ENCODE data around the gene UBE3C. TPM values are rescaled to one million over a fixed set of nuclear protein-coding genes. Genes with fewer than 3 reads are reported as not detected.
A peak's percentile ranks its signal among the peaks of the same experiment; 100 is the strongest.

UBE3C gene
- polyA plus RNA-seq, 12 donors = 33.5 to 50.4 (median 37.0) TPM; not detected in 1

DNA sequence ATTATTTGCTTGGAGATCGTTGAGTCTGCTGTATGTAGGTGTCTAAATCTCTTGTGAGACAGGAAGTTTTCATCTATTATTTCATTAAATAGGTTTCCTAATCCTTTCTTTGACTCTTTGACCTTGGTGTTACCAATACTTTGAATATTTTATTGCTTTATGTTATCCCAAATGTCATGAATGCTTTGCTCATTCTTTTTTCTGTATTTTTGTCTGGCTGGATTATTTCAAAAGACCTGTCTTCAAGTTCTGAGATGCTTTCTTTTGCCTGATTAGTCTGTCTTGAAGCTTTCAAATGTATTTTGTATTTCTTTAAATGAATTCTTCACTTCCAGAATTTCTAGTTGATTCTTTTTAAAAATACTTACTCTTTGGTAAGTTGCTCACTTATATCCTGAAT, 27.3 kb downstream of the UBE3C start:
- no peak for DNase-seq

GRCh38 chr7:157168571-157168970, 29.8 kb downstream of the UBE3C start:
- DNase-seq = no peak

DNA sequence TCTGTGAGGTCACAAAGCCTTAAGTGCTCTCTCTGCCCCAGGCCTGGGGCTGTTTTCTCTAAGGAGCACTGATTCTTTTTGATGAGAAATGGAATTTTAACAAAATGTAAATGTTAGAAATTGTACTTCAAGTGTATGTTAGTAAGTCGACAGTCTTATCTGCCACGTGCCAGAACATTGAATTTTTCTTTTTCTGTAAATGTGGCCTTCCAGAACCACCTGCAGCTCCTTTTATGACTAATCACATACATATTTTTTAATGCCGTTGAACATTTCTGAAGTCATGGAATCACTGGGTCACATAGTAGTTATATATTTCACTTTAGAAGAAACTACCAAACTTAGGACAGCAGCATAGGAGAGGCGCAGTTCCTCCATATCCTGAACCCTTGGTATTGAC, 38.0 kb downstream of the UBE3C start:
- no peak for DNase-seq

GRCh38 chr7:157177333-157177982, 38.7 kb downstream of the UBE3C start:
- DNase-seq = no peak

- DNase-seq = no peak
Observed at GRCh38 chr7:157177983-157178381, 39.3 kb downstream of the UBE3C start.

DNA sequence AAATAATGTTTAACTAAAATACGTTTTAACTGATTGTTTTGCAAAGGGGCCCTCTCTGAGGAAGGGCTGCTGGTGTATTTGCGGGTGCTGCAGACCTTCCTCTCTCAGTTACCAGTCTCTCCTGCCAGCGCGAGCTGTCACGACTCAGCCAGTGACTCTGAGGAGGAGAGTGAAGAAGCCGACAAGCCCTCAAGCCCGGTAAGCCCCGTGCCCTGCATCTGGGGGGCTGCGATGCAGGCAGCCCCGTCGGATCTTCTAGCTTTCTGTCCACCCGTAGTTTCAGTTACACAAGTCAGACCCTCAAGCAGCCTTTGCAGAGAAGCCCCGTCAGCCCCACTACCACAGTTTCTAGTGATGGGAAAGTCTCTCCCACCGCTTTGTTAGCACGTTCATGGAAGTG, 45.1 kb downstream of the UBE3C start:
- no peak for DNase-seq

DNA sequence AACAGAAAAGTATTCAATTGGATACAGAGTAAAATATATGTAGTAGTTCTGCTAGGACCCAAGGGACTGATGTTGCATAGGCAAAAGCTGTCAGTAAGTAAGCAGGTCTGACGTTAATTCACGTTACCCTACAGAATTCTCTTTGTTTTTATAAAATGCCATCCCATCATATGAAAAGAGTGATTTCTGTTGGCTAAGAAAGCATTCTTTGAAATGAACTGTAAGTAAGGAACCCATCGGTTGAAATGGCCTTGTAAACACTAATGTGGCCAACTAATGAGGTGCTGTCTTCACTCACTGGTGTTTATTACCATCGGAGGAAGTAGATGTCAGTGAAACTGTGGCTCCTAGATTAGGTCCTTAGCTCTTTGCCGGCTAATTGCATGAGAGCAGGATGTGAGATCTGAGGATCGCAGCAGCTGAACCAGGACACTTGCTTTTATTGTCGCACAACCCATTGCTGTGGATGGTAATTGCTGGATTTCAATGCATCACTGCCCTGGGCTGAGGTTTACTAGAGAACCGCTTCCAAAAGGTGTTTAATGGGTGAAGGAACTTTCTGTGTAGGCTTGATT, 49.5 kb downstream of the UBE3C start:
- no peak for DNase-seq

DNA sequence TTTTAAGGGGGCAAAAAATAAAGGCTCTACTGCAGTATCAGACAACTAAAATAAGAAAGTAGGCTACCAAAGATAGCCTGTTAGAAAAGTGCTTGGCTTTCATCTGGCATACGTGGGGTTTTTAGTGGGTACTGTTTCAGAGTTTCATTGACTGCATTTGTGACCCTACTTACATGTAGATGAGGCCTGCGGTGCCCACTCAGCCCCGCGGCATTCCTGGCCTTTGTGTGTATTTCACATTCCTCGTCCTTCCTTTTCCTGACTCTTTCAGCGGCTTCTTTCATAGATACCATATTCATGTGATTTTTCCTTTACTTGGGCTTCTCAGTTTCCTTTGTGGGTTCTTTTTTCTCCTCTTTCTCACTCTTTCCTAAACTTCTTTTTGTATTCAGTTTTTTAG, 50.7 kb downstream of the UBE3C start:
- DNase-seq = no peak

- DNase-seq = no peak
Observed at GRCh38 chr7:157192861-157193260, 54.1 kb downstream of the UBE3C start.

DNA sequence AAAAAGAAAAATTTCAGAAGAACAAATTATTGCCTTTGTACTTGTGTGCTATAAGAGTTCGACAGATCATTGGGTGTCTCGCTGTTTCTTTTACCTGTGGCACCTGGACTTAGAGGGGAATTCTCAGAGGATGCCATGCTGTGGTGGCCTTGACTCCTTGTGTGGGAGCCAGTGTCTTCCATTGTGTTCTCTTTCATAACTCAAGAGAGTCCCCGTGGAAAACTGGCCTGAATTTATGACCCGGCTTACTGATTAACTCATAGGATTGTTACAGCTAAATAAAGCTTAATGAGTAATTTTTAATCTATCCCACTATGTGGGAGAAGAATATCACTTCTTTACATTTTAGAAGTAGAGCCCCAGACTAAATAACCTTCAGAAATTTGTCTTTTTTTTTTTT, 54.5 kb downstream of the UBE3C start:
- DNase-seq = no peak

GRCh38 chr7:157194948-157195347, 56.2 kb downstream of the UBE3C start:
- no peak for DNase-seq

DNA sequence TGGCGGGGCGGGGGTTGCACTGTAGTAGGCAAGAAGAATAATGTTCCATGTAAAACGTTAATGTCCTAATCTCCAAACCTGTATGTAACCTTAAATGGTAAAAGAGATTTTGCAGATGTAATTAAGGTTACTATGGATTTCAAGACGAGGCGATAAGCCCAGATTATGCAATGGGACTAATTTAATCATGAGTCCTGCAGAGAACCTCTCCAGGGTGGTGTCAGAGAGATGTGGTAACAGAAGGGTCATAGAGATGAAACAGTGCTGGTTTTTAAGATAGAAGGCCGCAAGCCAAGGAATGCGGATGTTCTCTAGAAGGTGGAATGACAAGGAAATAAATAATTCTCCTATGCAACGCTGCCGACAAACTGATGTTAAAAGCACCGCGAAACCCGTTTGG, 57.1 kb downstream of the UBE3C start:
- DNase-seq = no peak

DNA sequence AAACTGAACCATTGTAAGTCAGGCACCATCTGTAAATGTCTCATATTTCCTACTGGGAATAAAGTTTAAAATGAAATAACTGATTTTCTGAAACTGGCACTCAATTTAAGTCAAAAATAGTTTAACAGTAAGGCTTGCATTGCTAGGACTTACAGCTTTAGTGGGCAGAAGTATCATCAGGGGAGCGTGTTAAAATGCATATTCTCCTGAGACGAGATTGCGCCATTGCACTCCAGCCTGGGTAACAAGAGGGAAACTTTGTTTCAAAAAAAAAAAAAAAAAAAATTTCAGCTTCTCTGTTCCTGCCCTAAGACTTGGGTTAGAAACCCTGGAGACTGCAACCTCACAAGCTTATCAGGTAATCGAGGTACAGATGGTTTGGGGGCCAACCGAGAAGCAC, 65.4 kb downstream of the UBE3C start:
- DNase-seq = no peak

DNA sequence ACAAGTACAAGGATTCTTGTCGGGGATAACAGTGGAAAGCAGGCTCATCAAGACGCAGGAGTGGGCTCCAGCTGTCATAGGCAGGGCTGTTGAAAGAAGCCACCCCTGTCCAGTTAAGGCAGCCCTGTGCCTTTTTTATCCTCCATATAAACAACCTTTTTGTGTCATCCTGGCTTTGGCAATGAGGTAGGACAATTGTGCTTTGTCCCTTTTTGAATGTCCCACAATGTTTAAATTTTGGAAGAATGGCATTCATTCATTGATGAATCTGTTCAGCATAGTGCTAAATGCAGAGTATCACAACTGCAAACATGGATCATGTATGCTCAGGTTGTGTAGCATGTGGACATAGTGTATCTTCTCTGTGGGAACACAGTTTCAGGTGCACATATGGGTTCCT, 66.7 kb downstream of the UBE3C start:
- DNase-seq = no peak

- DNase-seq = no peak
Observed at GRCh38 chr7:157208571-157209413, 70.1 kb downstream of the UBE3C start.

DNA sequence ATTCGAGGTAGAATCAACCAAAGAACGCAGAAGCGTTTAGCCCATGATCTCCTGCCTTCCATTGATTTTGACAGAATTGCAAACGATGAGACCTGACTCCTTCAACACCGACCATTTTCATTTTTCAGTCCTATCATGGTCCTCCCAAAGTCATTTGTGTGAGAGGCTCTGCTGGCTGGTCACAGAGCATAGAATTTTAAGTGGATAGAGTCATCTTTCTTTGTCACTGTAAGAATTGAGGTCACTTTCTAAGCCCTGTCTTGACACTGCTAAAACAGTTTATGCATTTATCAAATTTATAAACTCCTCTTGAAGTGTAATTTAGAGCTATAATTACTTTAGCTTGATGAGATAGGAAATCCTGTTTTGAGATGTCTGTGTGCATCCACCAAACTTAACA, 72.0 kb downstream of the UBE3C start:
- no peak for DNase-seq

DNA sequence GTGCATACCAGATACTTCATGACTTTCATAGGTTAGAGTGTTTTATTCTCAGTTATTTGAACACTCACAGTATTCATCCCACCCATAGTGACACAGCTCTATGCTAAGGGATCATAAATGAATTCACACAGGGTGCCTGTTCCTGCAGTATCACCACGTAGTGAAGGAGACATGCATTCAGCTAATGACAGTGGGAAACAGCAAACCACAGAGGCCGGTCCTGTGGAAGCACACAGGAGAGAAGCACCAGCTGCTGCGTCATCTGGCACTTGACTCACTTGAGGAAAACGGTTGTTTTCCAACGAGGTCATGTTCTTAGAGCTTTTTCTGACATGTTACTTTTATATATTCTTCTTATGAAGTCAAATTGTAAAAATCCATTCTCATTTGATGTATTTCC, 73.0 kb downstream of the UBE3C start:
- no peak for DNase-seq

DNA sequence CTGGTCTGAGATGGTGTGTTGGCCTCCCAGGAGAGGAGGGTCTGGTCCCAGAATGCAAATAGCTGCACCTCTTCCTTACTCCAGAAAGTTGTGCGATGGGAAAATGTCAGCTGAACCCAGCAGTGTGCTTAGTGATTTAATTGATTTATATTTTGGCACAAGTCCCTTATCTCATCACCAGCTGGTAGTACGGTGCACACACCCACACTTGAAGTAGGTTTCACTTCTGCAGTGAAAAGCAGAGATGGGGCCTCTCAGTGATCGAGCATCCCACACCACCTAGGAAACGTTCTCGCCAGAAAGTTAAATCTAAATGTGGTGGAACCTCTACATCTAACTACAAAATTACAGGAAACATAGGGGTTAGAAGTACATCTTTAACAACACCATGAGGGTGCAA, 80.4 kb downstream of the UBE3C start:
- no peak for DNase-seq

- DNase-seq = no peak
Observed at GRCh38 chr7:157220916-157221569, 82.3 kb downstream of the UBE3C start.

- no peak for DNase-seq
Observed at GRCh38 chr7:157222687-157223086, 84.0 kb downstream of the UBE3C start.

GRCh38 chr7:157224627-157225026, 85.9 kb downstream of the UBE3C start:
- DNase-seq = peak; percentile 26

DNA sequence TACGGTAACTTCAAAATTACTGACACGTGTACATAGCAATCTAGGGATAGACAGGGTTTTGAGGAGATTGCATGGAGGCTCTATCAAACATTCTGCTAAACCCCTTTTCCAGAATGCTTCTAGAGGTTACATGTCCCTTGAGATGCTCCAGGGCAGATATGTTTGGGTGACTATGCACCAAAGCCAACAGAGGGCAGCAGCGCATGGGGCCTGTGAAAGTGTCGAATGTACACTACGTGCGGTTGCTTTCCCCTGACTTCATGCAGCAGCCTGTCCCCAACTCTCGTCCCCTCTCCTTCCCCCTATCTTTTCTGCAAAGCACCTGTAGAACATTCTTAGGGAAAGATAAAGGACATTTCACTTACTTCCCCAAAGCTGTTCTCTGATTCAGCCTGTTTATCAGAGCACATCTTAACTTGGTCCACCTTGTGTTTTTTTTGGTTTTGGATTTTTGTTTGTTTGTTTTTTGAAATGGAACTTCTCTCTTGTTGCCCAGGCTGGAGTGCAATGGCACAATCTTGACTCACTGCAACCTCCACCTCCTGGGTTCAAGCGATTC, 90.2 kb downstream of the UBE3C start:
- DNase-seq = no peak
